RWPE1 (cell line): Measurements from ENCODE around the gene ASTN2.

Source experiments
- CTCF ChIA-PET: fragments of 350-600 bp; sonication (Branson Sonifier 250); formaldehyde crosslinking; extraction: SDS; loops from one replicate; lab custom pipeline; 2021; lab: Yijun Ruan, JAX
- POLR2A ChIA-PET: fragments of 400-600 bp; formaldehyde crosslinking; extraction: SDS; loops from one replicate; lab custom pipeline; 2020; ENCODE audit warnings: antibody characterized with exemption; ENCODE audit not compliant: low non-redundant PET; lab: Yijun Ruan, JAX
- DNase-seq: peaks from one replicate; pipeline ENCODE4 v3.0.0; 2012; ENCODE audit warnings: low spot score
- H3K27ac ChIP-seq: fragments of 450-650 bp; 2 replicates; pipeline ENCODE4 v1.5.1; 2017
- TF ChIP-seq, protein P1 (sequence below): fragments of 450-650 bp; conservative IDR thresholded peaks from 2 replicates; pipeline ENCODE4 v1.5.1; 2017; ENCODE audit warnings: low read depth, mild to moderate bottlenecking

The ASTN2 gene

DNA sequence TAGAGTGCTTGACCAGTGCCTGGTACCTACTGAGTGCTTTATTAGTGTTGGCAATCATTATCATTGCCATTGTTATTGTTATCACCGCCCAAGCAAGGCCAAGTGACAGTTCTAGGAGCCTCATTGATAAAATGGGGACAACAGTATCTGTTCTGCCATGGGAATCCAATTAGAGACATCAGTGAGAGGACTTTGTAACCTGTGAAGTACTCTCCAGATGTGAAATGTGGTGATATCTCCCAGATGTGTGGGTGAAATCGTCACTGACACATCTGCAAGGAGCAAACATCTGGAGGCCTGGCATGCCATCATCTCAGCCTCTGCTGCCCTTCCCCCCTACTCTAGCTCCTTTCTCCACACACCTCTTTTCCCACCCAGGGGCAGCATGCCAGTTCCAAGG is 1000.5 kb downstream of the ASTN2 start:
- ChIA-PET POLR2A (no interaction called here), CTCF (no interaction called here)
- no peak overlapping the region for H3K27ac ChIP-seq
- DNase-seq, result no peak
- TF ChIP-seq, protein P1, sequence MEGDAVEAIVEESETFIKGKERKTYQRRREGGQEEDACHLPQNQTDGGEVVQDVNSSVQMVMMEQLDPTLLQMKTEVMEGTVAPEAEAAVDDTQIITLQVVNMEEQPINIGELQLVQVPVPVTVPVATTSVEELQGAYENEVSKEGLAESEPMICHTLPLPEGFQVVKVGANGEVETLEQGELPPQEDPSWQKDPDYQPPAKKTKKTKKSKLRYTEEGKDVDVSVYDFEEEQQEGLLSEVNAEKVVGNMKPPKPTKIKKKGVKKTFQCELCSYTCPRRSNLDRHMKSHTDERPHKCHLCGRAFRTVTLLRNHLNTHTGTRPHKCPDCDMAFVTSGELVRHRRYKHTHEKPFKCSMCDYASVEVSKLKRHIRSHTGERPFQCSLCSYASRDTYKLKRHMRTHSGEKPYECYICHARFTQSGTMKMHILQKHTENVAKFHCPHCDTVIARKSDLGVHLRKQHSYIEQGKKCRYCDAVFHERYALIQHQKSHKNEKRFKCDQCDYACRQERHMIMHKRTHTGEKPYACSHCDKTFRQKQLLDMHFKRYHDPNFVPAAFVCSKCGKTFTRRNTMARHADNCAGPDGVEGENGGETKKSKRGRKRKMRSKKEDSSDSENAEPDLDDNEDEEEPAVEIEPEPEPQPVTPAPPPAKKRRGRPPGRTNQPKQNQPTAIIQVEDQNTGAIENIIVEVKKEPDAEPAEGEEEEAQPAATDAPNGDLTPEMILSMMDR, result no peak

- ChIA-PET CTCF (interaction anchor here (0.6 kb wide), 1 partner anchor 100 kb away, joined by 3 read pairs; no protein-coding TSS in a partner anchor), POLR2A (no interaction called here)
- no peak overlapping the region for H3K27ac ChIP-seq
- TF ChIP-seq, protein P1, result no peak
- no peak for DNase-seq
These were observed 1003.4 kb downstream of the ASTN2 start for GRCh38 chr9:116411506-116411905.

- POLR2A ChIA-PET, result no interaction called here
- TF ChIP-seq, protein P1, result no peak
- H3K27ac ChIP-seq, result no peak overlapping the region
- DNase-seq, result no peak
- CTCF ChIA-PET, result interaction anchor here (0.6 to 1.2 kb wide), 3 partner anchors 154 to 816 kb away, joined by 3 to 5 read pairs (median 3); no protein-coding TSS in a partner anchor
These were observed 1005.2 kb downstream of the ASTN2 start for GRCh38 chr9:116409638-116410037.

DNA sequence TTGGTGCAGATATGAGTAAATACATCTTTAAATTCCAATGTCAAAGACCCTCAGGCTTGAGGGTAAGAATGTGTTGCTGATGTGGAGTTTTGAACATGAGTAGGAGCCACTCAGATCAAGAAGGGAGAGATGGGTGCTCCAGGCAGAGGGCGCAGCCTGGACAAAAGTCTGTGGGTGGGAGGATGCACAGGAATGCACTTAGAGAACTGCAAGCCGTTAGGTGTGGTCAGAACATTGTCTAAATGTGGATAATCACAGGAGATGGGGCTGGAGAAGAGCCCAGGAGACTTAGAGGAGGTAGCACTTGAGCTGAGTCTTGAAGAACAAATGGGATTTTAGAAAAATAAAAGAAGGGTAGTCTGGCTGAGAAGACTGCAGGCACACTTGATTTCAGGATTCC is 1005.7 kb downstream of the ASTN2 start:
- no peak overlapping the region for H3K27ac ChIP-seq
- no peak for DNase-seq
- ChIA-PET CTCF (interaction anchor here (0.6 kb wide), 1 partner anchor 1945 kb away, joined by 3 read pairs; no protein-coding TSS in a partner anchor), POLR2A (no interaction called here)
- TF ChIP-seq, protein P1, result no peak

DNA sequence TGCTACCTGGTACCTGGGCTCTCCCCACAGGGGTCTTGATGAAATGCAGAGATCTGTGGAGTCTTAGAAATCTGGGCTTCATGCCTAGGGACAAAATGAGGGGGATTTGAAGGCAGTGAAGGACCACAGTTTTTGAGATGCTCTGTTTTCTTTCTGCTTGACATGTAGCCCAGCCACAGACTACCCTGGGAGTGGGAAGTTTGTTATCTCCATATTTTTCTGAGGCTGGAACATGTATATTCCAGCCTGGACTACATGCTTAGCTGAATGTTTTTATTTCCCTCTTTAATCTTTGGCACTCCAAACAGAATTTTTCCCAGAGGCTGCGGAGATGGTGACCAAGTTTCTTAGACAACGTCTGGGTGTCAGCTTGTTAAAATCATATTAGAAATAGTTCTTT is 1008.4 kb downstream of the ASTN2 start:
- POLR2A ChIA-PET, result no interaction called here
- CTCF ChIA-PET, result no interaction called here
- DNase-seq, result no peak
- TF ChIP-seq, protein P1, result no peak
- no peak overlapping the region for H3K27ac ChIP-seq

DNA sequence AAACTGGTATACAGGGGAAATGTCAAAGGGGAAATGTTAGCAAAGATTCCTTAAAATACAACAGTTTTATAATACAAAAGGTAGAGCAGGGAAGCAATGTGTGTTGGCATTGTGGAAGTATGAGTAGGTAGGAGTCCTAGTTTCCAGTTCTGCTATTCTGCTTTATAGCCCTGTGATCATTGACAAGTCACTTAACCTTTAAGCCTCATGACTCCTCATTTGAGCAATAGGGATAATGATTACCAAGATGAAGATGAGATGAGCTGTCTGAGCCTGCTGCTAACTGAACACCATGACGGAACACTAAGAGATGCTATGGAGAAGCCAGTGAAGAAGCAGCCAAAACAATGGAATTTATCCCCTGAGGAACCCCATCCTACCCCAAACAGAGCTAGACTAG is 1009.5 kb downstream of the ASTN2 start:
- no peak for DNase-seq
- ChIA-PET POLR2A (no interaction called here), CTCF (no interaction called here)
- TF ChIP-seq, protein P1, result no peak
- no peak overlapping the region for H3K27ac ChIP-seq
